HepG2 (cell line): ENCODE measurements around the gene UCK2. TPM values are rescaled to one million over a fixed set of nuclear protein-coding genes. Genes with fewer than 3 reads are reported as not detected.

Experiments
- AGO1 ChIP-seq: fragments of 200-400 bp; formaldehyde crosslinking; IDR thresholded peaks from 2 replicates; pipeline ENCODE4 v1.6.1; 2017; ENCODE audit warnings: mild to moderate bottlenecking, low read depth, low read length, moderate library complexity; ENCODE audit not compliant: poor library complexity, severe bottlenecking
- CCDC6 ChIP-seq: sonication (generic); formaldehyde crosslinking; IDR thresholded peaks from 2 replicates; pipeline ENCODE4 v1.8.1; 2022; ENCODE audit warnings: mild to moderate bottlenecking, missing genetic modification reagents, moderate library complexity
- CENPT ChIP-seq: sonication (generic); formaldehyde crosslinking; IDR thresholded peaks from 2 replicates; pipeline ENCODE4 v1.8.0; 2022; ENCODE audit warnings: low read depth, mild to moderate bottlenecking, moderate library complexity, missing genetic modification reagents
- ETV6 ChIP-seq: sonication (generic); formaldehyde crosslinking; conservative IDR thresholded peaks from 2 replicates; pipeline ENCODE4 v1.4.0; 2020; ENCODE audit warnings: missing genetic modification reagents
- FOXM1 ChIP-seq: sonication (generic); formaldehyde crosslinking; IDR thresholded peaks from 2 replicates; pipeline ENCODE4 v1.5.0; 2020; ENCODE audit warnings: missing genetic modification reagents
- HNF1A ChIP-seq, 2 experiments: sonication (generic) in 1 of 2; formaldehyde crosslinking in 1 of 2; IDR thresholded peaks; 2 replicates each; pipeline versions ENCODE4 v1.4.0 to v1.6.1; 2016 to 2020; ENCODE audit warnings: borderline replicate concordance in 1 of 2, low read depth in 1 of 2, mild to moderate bottlenecking in 1 of 2, missing genetic modification reagents in 1 of 2
- HNRNPH1 ChIP-seq: fragments of 200-400 bp; formaldehyde crosslinking; optimal IDR thresholded peaks from 2 replicates; pipeline ENCODE3; 2017; ENCODE audit warnings: mild to moderate bottlenecking, low read depth, low read length
- HNRNPL ChIP-seq: fragments of 200-400 bp; formaldehyde crosslinking; IDR thresholded peaks from 2 replicates; pipeline ENCODE4 v1.6.1; 2017; ENCODE audit warnings: mild to moderate bottlenecking, low read depth, low read length
- LCORL ChIP-seq, 2 experiments: fragments of 450-650 bp in 1 of 2; sonication (generic) in 1 of 2; formaldehyde crosslinking in 1 of 2; IDR thresholded peaks; 2 replicates each; pipeline versions ENCODE4 v1.5.0 to v1.6.1; 2017 to 2020; ENCODE audit warnings: antibody characterized with exemption in 1 of 2, missing genetic modification reagents in 1 of 2
- MTF1 ChIP-seq: sonication (generic); formaldehyde crosslinking; IDR thresholded peaks from 2 replicates; pipeline ENCODE4 v1.5.0; 2020; ENCODE audit warnings: missing genetic modification reagents
- SYNCRIP ChIP-seq: fragments of 200-400 bp; formaldehyde crosslinking; IDR thresholded peaks from 2 replicates; pipeline ENCODE4 v1.6.1; 2018; ENCODE audit warnings: mild to moderate bottlenecking, low read depth, low read length; ENCODE audit not compliant: insufficient read depth
- ZNF260 ChIP-seq: sonication (generic); formaldehyde crosslinking; IDR thresholded peaks from 2 replicates; pipeline ENCODE4 v1.4.0; 2020; ENCODE audit warnings: missing genetic modification reagents, low read depth, mild to moderate bottlenecking, borderline replicate concordance
- ZNF674 ChIP-seq: sonication (generic); formaldehyde crosslinking; IDR thresholded peaks from 2 replicates; pipeline ENCODE4 v1.5.0; 2020; ENCODE audit warnings: low read depth, mild to moderate bottlenecking, missing genetic modification reagents
- ZNF678 ChIP-seq: sonication (generic); formaldehyde crosslinking; IDR thresholded peaks from 2 replicates; pipeline ENCODE4 v1.4.0; 2020; ENCODE audit warnings: mild to moderate bottlenecking, missing genetic modification reagents
- ZNF773 ChIP-seq: sonication (generic); formaldehyde crosslinking; IDR thresholded peaks from 2 replicates; pipeline ENCODE4 v1.4.0; 2020; ENCODE audit warnings: missing genetic modification reagents, borderline replicate concordance
- polyA plus RNA-seq, 8 experiments: library from polyadenylated mRNA; depleted of rRNA in 3 of 8; stranded (reverse) in 7 of 8; unstranded in 1 of 8; fragments of >200 nt; fragmentation: Illumina TruSeq in 4 of 8; extraction: Trizol in 4 of 8; gene quantifications; 2 replicates each; pipeline versions ENCODE4 v1.2.1 to v1.2.3, GENCODE V29; 2011 to 2016; ENCODE audit warnings: low read depth in 4 of 8, missing spikeins in 1 of 8, mixed read lengths in 1 of 8; ENCODE audit not compliant: insufficient read depth in 1 of 8
- total RNA-seq, 5 experiments: library from RNA; depleted of rRNA; stranded (reverse); fragments of >200 nt; fragmentation: Illumina TruSeq; extraction: Trizol; gene quantifications; 2 replicates each; pipeline ENCODE4 v1.2.3, GENCODE V29; 2016; ENCODE audit warnings: low read depth in 1 of 5
- TF ChIP-seq, protein P1 (sequence below): sonication (generic); formaldehyde crosslinking; IDR thresholded peaks from 2 replicates; pipeline ENCODE4 v1.4.0; 2020; ENCODE audit warnings: missing genetic modification reagents
- TF ChIP-seq, protein P2 (sequence below): sonication (generic); formaldehyde crosslinking; IDR thresholded peaks from 2 replicates; pipeline ENCODE4 v1.5.1; 2020; ENCODE audit warnings: missing genetic modification reagents, mild to moderate bottlenecking, borderline replicate concordance

The UCK2 gene
- total and polyA plus RNA-seq, 2 of the 13 experiments (the other 11 are each of a cell fraction or from before 2014, with no cell fraction given): 64.3 to 78.0 TPM

DNA sequence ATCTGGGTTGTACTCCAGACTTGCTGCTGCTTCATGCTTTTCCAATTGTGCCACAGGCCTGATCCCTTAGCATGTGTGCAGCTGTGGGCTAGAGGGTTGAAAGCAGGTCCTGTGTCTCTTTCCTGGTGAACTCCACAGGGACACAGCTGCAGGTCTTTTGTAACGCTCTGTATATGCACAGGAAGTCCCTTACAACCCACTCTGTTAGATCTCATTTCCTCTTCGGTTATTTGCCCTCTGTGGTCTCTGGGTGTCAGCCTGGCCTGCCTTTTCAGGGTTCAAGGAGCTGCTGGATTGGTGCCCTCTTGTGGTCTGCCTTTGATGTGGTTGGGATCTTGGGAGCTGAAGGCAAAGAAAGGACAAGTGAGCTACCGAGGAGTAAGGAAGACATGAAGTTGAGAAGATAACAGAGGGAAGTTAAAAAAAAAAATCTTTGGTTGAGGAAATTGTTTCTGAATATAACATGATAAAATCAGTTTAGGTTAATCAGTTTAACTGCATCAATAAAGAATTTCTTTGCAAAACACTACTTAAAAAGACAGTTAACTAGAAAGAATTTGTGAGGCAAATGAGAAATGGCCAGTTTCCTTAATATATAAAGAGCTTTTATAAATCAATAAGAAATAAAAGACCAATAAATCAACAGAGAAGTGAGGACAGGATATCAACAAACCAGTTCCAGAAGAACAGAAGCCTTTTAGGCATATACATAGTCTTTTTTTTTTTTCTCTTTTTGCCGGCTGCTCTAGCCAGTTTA is 44.1 kb downstream of the UCK2 start (continued):
- TF ChIP-seq, protein P1, sequence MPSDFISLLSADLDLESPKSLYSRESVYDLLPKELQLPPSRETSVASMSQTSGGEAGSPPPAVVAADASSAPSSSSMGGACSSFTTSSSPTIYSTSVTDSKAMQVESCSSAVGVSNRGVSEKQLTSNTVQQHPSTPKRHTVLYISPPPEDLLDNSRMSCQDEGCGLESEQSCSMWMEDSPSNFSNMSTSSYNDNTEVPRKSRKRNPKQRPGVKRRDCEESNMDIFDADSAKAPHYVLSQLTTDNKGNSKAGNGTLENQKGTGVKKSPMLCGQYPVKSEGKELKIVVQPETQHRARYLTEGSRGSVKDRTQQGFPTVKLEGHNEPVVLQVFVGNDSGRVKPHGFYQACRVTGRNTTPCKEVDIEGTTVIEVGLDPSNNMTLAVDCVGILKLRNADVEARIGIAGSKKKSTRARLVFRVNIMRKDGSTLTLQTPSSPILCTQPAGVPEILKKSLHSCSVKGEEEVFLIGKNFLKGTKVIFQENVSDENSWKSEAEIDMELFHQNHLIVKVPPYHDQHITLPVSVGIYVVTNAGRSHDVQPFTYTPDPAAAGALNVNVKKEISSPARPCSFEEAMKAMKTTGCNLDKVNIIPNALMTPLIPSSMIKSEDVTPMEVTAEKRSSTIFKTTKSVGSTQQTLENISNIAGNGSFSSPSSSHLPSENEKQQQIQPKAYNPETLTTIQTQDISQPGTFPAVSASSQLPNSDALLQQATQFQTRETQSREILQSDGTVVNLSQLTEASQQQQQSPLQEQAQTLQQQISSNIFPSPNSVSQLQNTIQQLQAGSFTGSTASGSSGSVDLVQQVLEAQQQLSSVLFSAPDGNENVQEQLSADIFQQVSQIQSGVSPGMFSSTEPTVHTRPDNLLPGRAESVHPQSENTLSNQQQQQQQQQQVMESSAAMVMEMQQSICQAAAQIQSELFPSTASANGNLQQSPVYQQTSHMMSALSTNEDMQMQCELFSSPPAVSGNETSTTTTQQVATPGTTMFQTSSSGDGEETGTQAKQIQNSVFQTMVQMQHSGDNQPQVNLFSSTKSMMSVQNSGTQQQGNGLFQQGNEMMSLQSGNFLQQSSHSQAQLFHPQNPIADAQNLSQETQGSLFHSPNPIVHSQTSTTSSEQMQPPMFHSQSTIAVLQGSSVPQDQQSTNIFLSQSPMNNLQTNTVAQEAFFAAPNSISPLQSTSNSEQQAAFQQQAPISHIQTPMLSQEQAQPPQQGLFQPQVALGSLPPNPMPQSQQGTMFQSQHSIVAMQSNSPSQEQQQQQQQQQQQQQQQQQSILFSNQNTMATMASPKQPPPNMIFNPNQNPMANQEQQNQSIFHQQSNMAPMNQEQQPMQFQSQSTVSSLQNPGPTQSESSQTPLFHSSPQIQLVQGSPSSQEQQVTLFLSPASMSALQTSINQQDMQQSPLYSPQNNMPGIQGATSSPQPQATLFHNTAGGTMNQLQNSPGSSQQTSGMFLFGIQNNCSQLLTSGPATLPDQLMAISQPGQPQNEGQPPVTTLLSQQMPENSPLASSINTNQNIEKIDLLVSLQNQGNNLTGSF: no peak
- TF ChIP-seq CENPT: no peak
- TF ChIP-seq LCORL (IDR thresholded peaks at IDR 0.05): no peak
- TF ChIP-seq LCORL (CRISPR knock-in tag; IDR thresholded peaks at IDR 0.05): peak; percentile 43
- no peak for TF ChIP-seq MTF1 (CRISPR knock-in tag)
- no peak for TF ChIP-seq HNF1A (IDR thresholded peaks at IDR 0.05; ENCODE audit: low read depth)
- TF ChIP-seq HNF1A (CRISPR knock-in tag; IDR thresholded peaks at IDR 0.05; ENCODE audit: borderline replicate concordance): no peak
- TF ChIP-seq ZNF678 (CRISPR knock-in tag): no peak
- no peak for TF ChIP-seq ZNF773 (CRISPR knock-in tag)
- no peak for TF ChIP-seq CCDC6 (CRISPR knock-in tag)
- TF ChIP-seq ETV6: no peak
- no peak for TF ChIP-seq ZNF260 (CRISPR knock-in tag)
- no peak for TF ChIP-seq HNRNPH1
- TF ChIP-seq SYNCRIP: no peak
- no peak for TF ChIP-seq AGO1
- TF ChIP-seq FOXM1: no peak
- no peak for TF ChIP-seq HNRNPL
- TF ChIP-seq ZNF674 (CRISPR knock-in tag): no peak
- TF ChIP-seq, protein P2, sequence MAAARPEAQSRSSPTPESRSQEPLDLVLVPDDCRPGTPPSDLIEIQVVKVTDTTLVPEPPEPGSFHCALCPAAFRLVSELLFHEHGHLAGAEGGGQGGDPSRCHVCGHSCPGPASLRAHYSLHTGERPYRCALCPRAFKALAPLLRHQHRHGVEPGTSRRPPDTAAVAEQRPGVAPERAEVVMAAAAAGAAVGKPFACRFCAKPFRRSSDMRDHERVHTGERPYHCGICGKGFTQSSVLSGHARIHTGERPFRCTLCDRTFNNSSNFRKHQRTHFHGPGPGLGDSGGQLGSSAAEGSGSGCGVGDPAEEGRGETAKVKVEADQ: no peak
